Measurements from ENCODE around the gene SEC24C. TPM values are rescaled to one million over a fixed set of nuclear protein-coding genes. Genes with fewer than 3 reads are reported as not detected.

The SEC24C gene
- total RNA-seq, 1 donor from 2014 or later, result 65.9 TPM

- Histone ChIP-seq H3K4me3 (no peak overlapping the region), H3K36me3 (peaks cover 91 to 96% of the 10 kb centered on the region in 2 donors), H3K27me3 (no peaks in the 10 kb centered on the region), H3K4me1 (no peaks in the 10 kb centered on the region), H3K9me3 (no peaks in the 10 kb centered on the region), H3K27ac (no peak overlapping the region)
- TF ChIP-seq, protein P1, sequence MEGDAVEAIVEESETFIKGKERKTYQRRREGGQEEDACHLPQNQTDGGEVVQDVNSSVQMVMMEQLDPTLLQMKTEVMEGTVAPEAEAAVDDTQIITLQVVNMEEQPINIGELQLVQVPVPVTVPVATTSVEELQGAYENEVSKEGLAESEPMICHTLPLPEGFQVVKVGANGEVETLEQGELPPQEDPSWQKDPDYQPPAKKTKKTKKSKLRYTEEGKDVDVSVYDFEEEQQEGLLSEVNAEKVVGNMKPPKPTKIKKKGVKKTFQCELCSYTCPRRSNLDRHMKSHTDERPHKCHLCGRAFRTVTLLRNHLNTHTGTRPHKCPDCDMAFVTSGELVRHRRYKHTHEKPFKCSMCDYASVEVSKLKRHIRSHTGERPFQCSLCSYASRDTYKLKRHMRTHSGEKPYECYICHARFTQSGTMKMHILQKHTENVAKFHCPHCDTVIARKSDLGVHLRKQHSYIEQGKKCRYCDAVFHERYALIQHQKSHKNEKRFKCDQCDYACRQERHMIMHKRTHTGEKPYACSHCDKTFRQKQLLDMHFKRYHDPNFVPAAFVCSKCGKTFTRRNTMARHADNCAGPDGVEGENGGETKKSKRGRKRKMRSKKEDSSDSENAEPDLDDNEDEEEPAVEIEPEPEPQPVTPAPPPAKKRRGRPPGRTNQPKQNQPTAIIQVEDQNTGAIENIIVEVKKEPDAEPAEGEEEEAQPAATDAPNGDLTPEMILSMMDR (IDR thresholded peaks at IDR 0.05), result no peak
- DNase-seq (ENCODE audit: low spot score in 2 of 2), result no peak
- intact Hi-C loops (cut with DNase I), result no loop called here
These were observed 56.5 kb downstream of the SEC24C start for GRCh38 chr10:73800560-73801252.

DNA sequence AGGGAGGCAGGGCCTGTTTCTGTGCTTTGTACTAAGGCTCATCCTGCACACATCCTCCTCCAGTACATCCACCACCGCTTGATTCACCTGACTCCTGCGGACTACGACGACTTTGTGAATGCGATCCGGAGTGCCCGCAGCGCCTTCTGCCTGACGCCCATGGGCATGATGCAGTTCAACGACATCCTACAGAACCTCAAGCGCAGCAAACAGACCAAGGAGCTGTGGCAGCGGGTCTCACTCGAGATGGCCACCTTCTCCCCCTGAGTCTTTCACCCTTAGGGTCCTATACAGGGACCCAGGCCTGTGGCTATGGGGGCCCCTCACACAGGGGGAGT is 57.0 kb downstream of the SEC24C start:
- no peaks in the 10 kb centered on the region for H3K4me1 ChIP-seq
- no peaks in the 10 kb centered on the region for H3K27me3 ChIP-seq
- H3K9me3 ChIP-seq, result no peaks in the 10 kb centered on the region
- no peak overlapping the region for H3K27ac ChIP-seq
- H3K4me3 ChIP-seq, result no peak overlapping the region
- DNase-seq (ENCODE audit: low spot score in 2 of 2), result no peak
- intact Hi-C loops (cut with DNase I), result no loop called here
- TF ChIP-seq, protein P1 (IDR thresholded peaks at IDR 0.05), result no peak
- H3K36me3 ChIP-seq, result peaks cover 90 to 96% of the 10 kb centered on the region in 2 donors

GRCh38 chr10:73802276-73802991 is 58.3 kb downstream of the SEC24C start:
- Histone ChIP-seq H3K36me3 (peaks cover 90 to 96% of the 10 kb centered on the region in 2 donors), H3K9me3 (no peaks in the 10 kb centered on the region), H3K4me3 (no peak overlapping the region), H3K4me1 (peaks cover 0 to 4% of the 10 kb centered on the region in 2 donors), H3K27ac (no peak overlapping the region), H3K27me3 (no peaks in the 10 kb centered on the region)
- TF ChIP-seq, protein P1 (IDR thresholded peaks at IDR 0.05), result no peak
- DNase-seq (ENCODE audit: low spot score in 2 of 2), result no peak
- intact Hi-C loops (cut with DNase I), result no loop called here

DNA sequence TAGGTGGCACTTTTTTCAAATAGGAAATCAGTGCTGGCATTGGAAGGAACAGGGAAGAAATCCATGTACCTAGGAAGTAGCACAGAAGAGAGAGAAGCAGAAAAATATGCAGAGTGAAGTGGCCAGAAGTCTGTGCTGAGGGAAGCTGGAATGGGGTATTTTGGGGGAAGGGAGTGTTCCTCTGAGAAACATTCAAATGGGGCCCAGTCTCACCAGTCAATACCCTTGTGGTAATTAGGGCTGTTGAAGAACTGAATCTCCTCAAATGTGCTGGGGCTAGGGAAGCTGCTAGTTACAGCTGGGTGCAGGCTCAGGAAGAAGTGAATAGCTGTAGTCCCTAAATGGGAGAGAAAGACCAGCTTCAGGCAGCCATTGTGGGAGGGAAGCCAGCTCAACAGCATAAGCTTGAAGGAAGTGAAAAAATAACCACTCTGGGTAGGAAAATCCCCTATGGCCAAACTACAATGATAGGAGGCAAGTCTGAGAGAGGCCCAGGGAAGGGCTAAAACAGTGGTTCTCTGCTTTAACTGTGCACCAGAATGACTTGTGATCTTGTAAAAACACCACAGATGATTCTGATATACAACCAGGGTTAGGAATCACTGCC is 59.6 kb downstream of the SEC24C start:
- TF ChIP-seq, protein P1 (IDR thresholded peaks at IDR 0.05), result no peak
- DNase-seq (ENCODE audit: low spot score in 2 of 2), result no peak
- Histone ChIP-seq H3K27me3 (no peaks in the 10 kb centered on the region), H3K36me3 (peaks cover 90 to 97% of the 10 kb centered on the region in 2 donors), H3K27ac (no peak overlapping the region), H3K9me3 (no peaks in the 10 kb centered on the region), H3K4me1 (peaks cover 0 to 4% of the 10 kb centered on the region in 2 donors), H3K4me3 (no peak overlapping the region)
- intact Hi-C loops (cut with DNase I), result no loop called here

DNA sequence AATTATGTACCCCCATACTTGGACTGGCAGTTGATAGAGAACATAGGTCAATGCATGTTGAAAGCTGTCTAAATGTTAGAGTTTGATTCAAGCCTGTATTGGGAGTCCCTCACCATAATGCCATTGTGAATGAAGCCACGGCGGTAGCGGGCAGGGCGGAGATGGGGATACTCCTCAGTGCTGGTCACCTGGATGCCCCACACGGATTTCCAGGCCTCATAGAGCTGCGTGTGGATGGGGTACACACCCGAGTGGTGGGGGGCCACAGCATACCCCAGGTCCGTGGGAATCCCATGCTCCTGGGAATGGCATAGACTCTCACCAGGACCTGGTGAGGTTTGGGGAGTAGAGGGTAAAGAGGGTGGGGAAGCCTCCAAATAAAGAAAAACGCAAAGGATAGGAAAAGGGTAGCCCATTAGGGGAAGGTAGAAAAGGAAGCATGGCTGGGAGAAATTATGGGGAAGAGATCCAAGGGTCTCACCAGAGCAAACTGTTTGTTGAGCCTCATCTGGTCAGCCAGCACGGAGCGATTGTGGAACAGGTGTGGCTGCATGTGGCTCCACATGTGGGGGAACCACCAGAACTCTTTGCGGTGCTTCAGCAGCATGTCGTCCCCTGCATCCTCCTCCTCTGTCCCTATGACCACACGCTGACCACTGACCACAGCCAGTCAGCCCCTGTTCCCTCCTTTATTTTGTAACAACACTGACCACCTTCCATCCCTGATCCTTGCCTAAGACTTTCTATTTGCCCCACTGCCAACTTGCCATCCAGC is 62.2 kb downstream of the SEC24C start:
- TF ChIP-seq, protein P1 (IDR thresholded peaks at IDR 0.05), result no peak
- Histone ChIP-seq H3K4me1 (peaks cover 8 to 19% of the 10 kb centered on the region in 2 donors), H3K27me3 (no peaks in the 10 kb centered on the region), H3K36me3 (peaks cover 65 to 73% of the 10 kb centered on the region in 2 donors), H3K27ac (no peak overlapping the region), H3K9me3 (no peaks in the 10 kb centered on the region), H3K4me3 (no peak overlapping the region)
- DNase-seq (ENCODE audit: low spot score in 2 of 2), result no peak
- intact Hi-C loops (cut with DNase I), result no loop called here

Measured in ascending aorta (tissue), 2 donors.